Activated gamma-delta T cell (primary cell): ENCODE measurements around the gene SLC2A4.
"Not testable (repeated sequence)": the region's sequence is repeated elsewhere in the genome, so short reads cannot be mapped to it uniquely, and the experiment has no call there.

Experiments used
- DNase-seq: peaks from one replicate; lab custom pipeline; 2025; lab: John Stamatoyannopoulos, UW
- total RNA-seq, 2 donors: gene quantifications; one replicate each; lab custom pipeline; 2026; lab: John Stamatoyannopoulos, UW

SLC2A4 gene
- total RNA-seq = 0 to 0.09 reads per million in 2 donors

DNA sequence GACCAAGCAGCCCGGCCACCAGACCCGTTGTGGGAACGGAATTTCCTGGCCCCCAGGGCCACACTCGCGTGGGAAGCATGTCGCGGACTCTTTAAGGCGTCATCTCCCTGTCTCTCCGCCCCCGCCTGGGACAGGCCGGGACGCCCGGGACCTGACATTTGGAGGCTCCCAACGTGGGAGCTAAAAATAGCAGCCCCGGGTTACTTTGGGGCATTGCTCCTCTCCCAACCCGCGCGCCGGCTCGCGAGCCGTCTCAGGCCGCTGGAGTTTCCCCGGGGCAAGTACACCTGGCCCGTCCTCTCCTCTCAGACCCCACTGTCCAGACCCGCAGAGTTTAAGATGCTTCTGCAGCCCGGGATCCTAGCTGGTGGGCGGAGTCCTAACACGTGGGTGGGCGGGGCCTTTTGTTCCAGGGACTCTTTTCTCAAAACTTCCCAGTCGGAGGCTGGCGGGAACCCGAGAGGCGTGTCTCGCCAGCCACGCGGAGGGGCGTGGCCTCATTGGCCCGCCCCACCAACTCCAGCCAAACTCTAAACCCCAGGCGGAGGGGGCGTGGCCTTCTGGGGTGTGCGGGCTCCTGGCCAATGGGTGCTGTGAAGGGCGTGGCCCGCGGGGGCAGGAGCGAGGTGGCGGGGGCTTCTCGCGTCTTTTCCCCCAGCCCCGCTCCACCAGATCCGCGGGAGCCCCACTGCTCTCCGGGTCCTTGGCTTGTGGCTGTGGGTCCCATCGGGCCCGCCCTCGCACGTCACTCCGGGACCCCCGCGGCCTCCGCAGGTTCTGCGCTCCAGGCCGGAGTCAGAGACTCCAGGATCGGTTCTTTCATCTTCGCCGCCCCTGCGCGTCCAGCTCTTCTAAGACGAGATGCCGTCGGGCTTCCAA is at the start of gene SLC2A4:
Gene SLC2A4 (plus strand): TSS at position 645 of the 879 bp plus-strand sequence. CDS start 217 bp downstream, at position 862.
- DNase-seq = peak; percentile 43

DNA sequence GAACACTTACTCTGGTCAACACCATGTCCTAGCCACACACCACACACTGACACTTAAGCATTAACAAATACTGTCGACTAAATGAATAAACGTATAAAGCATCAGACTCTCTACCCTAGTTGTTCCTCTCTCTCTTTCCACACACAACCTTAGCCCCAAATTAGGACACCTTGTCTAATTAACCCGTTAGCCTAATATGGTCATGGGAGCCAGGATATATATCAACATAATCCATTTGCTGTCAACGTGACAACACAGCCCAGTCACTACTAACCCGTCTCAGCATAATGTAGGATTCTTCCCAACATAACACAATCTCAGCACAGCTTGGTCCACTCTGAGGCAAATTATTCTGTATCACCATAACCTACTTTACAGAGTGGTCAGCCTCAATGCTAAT is 49.4 kb upstream of the SLC2A4 start:
- no peak for DNase-seq

DNA sequence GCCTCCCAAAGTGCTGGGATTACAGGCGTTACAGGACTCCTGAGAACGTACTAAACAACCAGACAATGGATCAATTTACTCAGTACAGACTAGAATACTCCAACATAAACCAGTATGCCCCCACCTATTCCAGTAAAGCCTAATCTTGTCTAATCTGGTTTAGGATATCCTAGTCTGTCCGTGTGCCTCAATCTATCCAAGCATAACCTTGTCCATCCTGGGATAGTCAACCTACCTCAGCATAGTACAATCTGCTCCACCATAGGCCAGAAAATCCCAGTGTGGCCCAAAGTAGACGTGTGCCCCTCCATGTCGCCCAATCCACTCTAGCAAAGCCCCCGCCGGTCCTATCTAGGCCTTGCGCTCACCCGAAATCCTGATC is 47.8 kb upstream of the SLC2A4 start:
- DNase-seq = no peak

DNA sequence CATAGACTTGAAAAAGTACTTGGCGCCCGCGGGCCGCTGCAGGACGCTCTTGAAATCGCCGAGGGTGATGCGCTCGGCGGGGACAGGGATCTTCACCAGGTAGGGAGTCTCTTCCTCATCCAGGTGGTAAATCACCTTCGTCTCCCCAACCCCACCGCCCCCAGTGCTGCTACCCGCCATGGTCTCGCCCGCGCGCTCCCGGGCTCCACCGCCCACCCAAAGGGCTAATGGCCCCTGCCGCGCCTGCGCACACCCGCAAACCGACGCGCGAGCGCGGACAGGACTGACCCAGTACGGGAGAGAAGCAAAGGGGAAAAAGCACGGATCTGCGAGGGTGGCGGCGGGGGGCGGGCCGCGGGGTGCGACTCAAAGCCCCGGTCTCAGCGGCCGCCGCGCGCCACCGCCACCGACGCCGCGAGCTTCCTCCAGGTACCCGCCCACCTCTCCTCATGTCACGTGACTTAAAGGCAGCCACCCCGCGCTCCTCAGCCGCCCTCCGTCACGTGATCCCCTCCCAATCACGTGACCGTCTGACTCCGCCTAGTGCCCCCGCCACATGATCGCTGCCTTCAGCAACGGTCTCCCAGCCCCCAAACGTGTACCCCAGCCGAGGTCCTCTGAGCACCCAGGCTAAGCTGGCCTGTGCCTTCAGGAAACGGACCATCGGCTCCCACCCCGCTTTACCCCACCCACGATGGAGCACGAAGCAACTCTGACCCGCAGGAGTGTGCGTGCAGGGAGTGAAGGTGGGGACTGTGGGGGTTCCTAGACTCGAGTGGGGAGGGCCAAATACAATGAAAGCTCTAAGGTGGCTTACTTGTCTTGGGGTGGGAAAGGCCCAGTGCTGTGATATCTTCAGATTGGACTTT is 47.2 kb upstream of the SLC2A4 start, which contains the start of gene DVL2:
Gene DVL2 (minus strand): TSS at position 435 of the 869 bp plus-strand sequence. CDS start 255 bp downstream, at position 180.
- peak; percentile 84 for DNase-seq

DNA sequence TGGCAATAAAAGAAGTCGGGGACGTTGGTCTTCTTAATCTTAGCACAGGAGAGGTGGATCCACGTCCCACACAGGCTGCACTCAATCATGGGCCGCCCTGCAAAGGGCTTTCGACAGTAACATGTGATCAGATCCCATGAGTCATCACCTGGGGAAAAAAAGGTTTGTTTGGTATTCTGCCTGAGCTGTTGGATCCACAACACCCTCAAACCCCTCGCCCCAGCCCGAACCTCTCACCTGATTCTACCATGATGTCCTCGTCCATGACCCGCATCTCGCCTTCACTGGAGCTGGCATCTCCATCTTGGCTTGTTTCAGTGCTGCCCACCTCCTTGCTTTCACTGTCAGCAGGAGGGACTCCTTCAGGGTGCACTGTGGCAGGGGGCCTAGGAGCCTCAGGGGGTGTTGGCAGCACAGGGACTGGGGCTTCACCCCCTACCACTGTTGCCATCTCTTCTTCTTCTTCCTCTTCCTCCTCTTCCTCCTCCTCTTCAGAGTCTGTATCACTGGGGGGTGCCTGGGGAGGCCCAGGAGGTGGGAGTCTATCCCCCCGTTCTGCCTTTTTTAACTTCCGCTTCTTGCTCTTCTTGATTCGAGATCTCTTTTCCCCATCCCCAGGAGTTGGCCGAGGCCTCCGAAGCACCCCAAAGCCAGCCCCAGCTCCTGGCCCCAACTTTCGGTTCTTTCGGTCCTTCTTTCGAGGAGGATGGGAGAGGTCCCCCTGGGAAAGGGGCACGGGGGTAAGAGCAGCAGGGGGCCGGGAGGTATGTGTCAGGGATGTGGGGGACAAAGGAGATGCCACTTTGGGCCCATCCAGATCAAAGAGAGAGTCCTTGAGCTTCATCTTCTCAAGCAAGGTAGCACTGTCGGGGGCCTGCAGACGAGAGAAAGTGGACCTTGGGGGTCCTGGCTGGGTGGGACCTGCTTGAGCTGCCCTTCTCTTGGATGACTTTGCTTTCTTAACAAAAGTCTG is 45.5 kb upstream of the SLC2A4 start:
- DNase-seq = no peak

DNA sequence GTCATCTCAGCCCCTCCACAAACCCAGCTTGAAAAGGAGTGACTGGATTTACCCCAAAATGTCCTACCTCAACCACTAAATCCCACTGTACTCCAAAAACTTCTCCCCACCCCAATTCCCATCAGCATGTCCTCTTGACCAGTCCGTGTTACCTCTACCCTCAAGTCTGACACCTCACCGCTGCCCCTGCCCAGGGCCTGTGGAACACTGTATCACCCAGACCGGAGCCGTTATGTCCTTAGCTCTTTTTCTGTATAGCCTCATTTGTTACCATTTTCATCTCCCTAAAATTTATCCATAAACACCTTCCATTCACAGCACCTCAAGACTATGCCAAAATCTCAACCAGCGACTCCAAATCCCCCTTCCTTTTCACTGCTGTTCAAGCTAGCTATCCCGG is 44.7 kb upstream of the SLC2A4 start:
- no peak for DNase-seq

DNA sequence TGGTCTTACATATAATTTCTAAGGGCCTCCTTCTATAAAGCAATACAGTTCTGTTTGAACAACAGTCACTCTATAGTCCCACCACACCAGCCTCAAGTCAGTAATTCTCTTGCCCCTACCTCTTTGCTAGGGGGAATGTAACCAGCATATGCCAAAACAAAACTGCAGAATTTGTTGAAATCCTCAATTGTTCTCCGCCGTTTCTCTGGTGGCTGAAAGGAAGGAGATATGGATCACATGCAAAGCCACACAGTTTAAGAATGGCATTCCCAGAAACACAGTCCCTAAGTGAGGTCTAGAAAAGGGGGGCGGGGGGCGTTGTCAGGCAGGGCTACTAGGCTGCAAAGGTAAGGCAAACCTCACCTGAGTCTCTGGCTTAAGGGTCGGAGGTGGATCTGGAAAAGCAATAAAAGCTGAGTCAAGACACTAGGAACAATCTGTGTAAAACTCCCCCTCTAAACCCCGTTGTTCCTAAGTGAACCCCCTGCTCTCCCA is 44.2 kb upstream of the SLC2A4 start:
- no peak for DNase-seq

DNA sequence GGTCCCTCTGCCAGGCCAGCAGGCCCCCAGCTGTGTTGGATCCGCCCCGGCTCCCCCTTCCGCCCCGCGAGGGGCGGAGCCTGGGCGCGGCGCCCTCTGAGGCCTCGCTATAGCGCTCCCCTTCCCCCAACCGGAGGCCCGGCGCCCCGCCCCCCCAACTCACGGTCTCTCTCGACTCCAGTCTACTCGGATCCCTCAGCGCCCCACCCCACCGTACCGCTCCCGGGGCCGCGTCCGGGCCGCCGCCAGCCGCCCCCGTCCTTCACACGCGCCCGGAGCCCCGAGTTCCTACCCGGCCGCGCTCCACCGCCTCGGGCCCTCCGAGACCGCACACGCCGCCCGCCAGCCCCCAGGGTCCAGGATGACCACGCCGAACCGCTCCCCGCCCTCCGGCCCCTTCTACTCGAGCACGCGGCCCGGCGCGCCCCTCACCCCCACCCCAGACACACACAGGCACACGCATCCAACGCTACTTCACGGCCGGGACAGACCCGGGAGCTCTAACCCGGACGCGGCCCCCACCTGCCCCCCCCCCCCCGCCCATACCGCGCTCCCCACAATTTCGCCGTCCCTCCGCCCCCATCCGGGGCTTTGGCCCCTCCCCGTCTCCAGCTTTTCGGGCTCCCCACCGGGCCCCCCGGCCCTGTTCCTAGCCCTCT is 43.6 kb upstream of the SLC2A4 start:
- DNase-seq = peak; percentile 57

DNA sequence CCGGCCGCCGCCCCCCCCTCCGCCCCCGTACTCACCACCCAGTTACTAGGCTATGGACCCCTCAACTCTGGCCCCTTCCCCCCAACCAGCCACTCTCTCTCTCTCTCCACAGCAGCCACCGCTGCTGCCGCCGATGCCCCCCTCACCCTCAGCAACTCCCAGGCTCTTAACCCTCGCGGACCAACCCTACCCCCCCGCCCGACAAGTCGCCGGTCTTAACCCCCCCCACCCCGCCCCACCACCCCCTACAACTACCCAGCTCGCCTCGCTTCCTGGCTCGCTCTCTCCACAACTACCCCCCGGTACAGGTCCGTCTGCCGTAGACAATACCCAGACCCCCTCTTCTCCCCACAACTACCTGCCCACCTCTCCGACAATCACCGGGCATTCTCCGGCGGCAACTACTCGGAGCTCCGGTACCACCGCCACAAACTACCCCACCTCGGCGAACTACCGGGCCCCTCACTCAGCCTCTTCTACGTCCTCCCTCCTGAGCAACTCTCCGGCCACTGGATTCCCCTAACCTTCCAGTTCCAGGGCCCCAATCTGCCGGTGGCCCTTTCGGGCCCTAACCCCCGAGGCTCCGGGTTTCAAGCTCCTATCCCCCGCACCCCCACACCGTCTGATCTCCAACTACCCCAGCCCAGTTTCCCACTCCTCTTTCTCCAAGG is 43.0 kb upstream of the SLC2A4 start:
- DNase-seq = no peak

DNA sequence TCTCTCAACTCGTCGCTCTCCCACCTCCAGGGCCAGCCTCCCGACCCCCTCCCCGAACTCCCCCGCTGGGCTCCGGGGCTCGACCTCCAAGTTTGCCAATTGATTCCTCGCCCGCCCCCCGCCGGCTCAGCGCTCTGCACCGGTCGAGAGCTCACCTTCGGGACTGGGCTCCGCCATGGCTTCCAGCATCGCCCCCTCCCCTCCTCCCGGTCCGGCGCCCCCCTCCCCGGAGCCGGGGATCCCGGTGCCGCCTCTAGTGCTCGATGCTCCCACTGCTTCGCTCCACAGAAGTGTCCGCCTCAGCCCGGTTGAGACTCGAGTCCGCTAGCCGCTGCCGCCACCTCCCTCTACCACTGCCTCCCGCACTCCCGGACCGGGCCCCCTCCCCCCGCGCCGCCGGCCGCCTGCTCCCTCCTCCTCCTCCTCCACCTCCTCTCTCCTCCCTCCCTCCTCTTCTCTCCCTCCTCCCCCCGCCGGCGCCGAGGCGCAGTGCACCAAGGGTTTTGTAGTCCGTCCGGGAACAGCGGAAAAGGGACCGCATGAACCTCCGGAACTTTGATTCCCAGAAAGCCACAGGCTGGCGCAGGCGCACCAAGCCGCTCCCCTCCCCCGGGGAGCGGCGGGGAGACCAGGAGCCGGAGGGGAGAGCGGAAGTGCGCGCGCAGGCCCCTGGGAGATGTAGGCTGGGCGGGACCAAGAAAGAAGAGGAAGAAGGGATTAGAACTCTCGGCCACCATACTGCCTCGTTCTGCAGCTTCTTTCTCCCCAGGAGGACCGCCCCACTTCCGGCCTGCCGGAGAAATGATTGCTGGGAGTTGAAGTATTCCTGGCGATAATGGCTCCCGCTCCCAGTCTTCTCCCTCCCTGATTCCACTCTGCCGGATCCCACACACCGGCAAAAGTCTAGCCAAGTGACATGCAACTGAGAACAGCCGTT is 42.2 kb upstream of the SLC2A4 start, which contains the start of gene PHF23:
Gene PHF23 (minus strand): TSS at position 367 of the 937 bp plus-strand sequence. CDS start 178 bp downstream, at position 189.
- peak; percentile 97 for DNase-seq

DNA sequence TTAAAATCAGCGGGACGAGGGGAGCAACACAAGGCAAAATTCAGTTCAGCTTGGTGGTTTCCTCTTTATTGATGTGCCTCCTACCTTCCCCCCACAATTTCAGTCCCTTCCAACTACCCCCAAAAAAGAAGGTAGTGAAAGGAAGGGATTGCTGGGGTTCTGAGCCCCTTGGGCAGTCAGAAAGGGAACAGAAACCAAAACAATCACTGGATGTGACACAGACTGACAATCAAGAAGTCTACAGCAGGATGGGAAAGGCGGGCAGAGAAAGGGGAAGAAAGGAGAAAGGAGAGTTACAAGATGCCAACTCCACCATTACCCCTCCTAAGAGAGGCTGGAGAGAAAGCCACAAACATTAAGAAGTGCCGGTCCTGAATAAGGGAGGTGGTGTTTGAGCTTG is 41.1 kb upstream of the SLC2A4 start:
- DNase-seq = no peak

DNA sequence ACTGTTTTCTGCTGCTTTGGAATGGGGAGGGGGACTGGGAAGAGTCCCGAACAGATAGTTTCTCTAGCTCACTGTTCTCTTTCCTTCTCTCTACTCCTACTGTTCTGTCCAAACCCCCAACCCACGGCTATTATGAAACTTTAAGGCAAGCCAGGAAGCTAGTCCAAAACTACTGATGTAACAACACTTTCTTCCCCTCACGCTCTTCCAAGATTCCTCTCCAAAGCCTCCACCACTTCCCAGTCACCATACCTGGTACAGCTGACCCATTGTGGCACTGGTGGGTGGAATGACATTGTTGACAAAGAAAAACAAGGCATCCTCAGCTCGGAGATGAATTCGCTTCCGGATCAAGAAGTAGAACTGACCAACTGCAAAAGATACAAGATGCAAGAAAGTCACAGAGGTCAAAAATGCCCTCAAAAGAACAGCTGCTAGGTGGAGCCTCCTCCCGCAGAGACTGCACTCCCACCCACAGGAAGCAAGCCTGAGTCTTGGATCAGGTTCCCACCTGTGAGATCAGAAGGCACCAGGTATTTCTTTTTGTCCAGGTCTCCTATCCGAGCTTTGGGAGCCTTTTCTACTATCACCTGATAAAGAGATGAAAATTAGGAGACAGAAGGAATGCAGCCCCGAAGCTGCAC is 40.3 kb upstream of the SLC2A4 start:
- DNase-seq = no peak

DNA sequence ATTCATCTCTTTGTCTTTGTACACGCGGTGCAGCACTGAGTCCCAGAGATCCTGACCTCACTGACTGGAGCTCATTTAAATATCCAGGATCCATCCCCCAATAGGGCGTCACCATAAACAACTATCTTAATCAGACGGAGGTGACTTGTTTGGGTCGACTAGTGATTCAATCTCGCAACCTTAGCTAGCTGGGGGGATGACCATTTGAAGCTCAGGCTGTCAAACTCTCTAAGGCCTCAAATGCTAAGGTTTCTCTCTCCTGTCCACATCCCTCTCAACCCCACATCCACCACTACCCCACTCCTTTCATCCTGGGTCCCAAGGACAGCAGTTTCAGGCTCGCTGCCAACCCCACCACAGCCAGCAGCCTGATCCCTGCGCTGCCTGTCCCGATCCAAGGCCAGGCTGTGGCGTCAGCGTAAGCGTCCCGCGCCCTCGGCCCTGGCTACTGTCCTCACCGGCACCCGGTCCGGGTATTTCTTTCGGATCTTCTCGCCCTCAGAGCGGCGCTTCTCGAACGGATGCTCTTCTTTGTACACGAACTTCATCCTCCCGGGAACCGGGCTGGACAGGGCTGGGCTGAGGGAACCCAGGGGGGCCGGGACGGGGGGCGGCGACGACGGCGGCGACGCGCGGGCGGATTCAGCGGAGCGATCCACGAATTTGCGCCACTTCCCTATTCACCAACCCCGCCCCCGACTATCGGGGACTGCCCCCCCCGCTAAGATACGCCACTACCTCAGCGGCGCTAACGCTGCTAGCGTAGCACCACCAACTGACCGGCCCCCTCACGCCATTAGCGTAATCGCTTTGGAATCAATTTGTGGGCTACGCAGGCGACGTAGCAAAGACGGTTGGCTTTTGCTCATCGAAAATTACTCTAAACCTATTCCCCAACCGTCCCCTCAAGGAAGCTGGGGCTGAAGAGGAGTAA is 39.5 kb upstream of the SLC2A4 start, which contains the start of gene GABARAP:
Gene GABARAP (minus strand): TSS at position 667 of the 934 bp plus-strand sequence. CDS start 119 bp downstream, at position 548.
- peak; percentile 74 for DNase-seq

DNA sequence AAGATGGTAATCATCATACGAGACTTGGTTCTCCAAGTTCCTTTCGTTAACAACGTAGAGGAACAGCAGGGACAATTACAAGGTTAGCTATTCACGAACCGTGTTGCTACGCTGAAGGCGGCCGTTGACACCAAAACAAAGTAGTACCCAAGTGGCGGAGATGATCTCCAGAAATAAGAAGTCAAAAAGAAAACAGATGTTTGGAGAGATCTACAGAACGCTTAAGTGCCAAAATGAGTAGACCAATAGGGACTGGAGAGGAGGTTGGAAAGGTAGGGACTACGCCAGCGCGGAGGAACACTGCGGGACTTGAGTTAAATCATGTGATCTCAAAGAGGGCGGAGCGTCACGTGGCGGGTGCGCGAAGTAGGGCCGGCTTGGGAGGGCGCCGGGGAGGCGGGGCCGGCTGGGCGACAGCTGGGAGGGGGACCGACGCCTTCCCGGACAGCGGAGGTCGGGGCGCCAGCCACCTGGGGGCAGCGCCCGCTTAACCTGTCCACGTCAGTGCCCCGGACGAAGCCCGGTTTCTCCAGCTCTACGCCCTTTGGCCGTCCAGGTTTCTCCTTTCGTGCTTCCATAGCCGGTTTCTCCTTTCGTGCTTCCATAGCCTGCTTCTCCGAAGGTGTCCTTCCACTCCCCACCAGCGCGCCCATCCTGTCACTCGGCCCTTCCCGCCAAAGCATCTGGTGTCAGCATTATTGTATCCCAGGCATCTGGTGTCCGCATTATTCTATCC is 38.6 kb upstream of the SLC2A4 start:
- peak; percentile 85 for DNase-seq

DNA sequence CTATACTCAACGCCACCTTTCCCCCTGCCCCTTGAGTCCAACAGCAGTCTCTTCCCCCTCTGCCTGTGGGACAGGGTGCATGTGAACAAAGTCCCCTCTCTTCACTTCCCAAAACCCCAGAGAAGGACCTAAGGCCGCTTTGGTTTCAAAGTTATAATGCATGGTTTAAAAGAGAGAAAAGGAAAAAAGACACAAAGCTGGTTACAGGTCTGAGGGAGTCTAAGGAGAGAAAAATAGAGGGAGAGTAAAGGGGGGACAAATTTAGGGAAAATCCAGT is 38.1 kb upstream of the SLC2A4 start:
- DNase-seq = no peak

DNA sequence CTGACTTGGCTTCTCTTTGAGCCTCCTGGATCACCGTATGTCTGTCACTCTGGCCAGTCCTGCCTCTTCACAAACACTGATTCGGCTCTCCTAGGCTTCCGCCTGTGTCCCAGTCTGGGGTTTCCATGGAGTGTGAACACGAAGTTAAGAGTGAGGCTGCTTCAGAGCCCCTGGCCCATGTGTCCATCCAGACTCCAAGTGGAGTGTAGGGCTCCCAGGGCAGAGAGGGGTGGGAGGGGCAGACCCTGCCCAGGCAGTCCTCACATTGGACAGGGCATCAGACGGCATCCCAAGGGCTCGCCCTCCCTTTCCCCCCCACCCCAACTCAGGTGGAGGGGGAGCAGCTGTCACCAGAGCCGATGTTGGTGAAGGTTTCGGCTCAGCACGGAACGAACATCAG is 37.7 kb upstream of the SLC2A4 start:
- DNase-seq = not testable (repeated sequence)

DNA sequence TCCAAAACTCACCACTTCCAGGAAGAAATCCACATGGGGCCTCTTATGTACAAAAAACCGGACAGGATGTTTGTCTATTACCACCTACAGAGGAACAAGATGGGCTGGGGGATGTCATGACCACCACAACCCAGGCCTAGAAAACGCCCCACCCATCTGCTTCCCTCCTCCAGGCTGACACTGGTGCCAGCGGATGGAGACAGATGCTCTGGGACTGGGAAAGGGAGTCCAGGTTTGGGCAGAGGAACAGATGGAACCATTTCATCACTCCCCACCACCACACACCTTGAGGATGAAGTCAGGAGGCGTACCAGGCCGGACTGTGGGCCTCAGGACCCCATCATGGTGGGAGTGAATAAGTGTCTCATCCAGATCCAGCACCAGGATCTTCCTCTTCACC is 34.7 kb upstream of the SLC2A4 start:
- DNase-seq = no peak
